Epithelial cell of proximal tubule (primary cell): ENCODE measurements around the gene ENO2. TPM values are rescaled to one million over a fixed set of nuclear protein-coding genes. Genes with fewer than 3 reads are reported as not detected.

Experiments
- DNase-seq: peaks from one replicate; pipeline ENCODE4 v3.0.0-alpha.2; 2011; ENCODE audit warnings: low read depth
- H3K4me3 ChIP-seq: 2 replicates; pipeline ENCODE4 v1.5.1; 2011; ENCODE audit warnings: low read depth, mild to moderate bottlenecking, low read length
- total RNA-seq: library from RNA; depleted of rRNA; stranded (reverse); fragments of >200 nt; gene quantifications from 2 replicates; pipeline ENCODE4 v1.2.3, GENCODE V29; 2015
- TF ChIP-seq, protein P1 (sequence below): conservative IDR thresholded peaks from 2 replicates; pipeline ENCODE4 v1.5.1; 2012; ENCODE audit warnings: low read depth, mild to moderate bottlenecking, low read length

The ENO2 gene
- total RNA-seq, 1 donor from 2014 or later, result 97.0 TPM

DNA sequence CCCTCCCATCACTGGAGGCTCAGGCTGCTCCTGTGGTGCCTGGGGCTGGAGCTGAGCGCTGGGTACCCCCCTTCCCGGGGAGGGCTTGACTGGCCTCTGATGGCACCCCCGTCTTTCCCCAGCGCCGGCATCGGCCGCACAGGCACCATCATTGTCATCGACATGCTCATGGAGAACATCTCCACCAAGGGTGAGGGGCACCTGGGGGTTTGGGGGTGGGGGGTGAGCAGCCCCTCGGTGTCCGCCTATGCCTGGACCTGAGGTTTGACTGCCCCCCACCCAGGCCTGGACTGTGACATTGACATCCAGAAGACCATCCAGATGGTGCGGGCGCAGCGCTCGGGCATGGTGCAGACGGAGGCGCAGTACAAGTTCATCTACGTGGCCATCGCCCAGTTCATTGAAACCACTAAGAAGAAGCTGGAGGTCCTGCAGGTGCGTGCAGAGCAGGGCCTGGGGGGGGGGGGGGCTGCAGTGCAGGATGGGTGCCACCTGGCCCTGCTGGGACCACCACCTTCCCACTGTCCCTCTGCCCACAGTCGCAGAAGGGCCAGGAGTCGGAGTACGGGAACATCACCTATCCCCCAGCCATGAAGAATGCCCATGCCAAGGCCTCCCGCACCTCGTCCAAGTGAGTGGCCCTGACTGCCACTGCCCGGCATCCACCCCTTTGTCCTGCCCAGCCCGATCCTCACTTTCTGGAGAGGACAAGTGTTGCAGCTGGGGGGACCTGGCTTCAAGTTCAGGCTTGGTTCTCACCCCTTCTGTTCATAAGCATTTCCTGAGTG, 45.6 kb downstream of the ENO2 start:
- no peak for DNase-seq
- H3K4me3 ChIP-seq, result no peak overlapping the region
- TF ChIP-seq, protein P1, sequence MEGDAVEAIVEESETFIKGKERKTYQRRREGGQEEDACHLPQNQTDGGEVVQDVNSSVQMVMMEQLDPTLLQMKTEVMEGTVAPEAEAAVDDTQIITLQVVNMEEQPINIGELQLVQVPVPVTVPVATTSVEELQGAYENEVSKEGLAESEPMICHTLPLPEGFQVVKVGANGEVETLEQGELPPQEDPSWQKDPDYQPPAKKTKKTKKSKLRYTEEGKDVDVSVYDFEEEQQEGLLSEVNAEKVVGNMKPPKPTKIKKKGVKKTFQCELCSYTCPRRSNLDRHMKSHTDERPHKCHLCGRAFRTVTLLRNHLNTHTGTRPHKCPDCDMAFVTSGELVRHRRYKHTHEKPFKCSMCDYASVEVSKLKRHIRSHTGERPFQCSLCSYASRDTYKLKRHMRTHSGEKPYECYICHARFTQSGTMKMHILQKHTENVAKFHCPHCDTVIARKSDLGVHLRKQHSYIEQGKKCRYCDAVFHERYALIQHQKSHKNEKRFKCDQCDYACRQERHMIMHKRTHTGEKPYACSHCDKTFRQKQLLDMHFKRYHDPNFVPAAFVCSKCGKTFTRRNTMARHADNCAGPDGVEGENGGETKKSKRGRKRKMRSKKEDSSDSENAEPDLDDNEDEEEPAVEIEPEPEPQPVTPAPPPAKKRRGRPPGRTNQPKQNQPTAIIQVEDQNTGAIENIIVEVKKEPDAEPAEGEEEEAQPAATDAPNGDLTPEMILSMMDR, result no peak

DNA sequence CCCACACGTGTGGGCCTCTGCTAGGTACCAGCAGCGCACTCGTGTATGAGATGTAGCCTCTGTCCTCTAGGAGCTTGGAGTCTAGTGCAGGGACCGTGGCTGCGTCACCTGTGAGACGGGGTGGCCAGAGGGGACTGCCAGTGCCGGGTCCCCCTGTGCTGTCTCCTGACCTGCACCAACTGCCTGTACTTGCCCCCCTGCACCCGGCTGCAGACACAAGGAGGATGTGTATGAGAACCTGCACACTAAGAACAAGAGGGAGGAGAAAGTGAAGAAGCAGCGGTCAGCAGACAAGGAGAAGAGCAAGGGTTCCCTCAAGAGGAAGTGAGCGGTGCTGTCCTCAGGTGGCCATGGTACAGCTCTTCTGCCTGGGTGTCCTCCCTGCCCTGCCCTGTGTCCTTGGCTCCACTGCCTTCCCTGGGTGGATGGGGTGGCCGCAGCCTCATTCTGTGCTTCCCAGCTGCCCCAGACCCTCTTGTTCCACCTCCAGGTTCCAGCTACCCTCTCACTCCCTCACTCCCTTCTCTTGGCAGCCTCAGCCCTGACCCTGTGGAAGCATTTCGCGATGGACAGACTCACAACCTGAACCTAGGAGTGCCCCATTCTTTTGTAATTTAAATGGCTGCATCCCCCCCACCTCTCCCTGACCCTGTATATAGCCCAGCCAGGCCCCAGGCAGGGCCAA, 46.4 kb downstream of the ENO2 start:
- TF ChIP-seq, protein P1, result peak; percentile 19
- no peak overlapping the region for H3K4me3 ChIP-seq
- no peak for DNase-seq

DNA sequence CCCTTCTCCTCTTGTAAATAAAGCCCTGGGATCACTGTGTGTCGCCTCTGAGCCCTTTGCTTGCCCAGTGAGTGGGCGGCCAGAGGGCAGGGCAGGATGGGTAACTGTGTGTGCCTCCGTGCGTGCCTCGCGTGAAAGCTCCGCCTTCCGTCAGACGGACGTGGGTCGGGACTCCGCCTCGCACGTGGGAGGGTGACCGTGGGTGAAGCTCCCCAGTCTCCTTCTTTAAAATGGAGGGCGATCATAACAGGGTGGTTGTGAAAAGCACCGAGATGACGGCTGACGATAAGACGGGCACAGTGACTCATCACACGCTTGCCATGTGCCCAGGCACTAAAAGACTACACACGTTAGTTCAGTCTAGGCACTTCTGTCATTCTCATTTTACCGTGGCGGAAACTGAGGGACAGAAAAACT, 46.9 kb downstream of the ENO2 start:
- TF ChIP-seq, protein P1, result no peak
- DNase-seq, result no peak
- H3K4me3 ChIP-seq, result no peak overlapping the region

DNA sequence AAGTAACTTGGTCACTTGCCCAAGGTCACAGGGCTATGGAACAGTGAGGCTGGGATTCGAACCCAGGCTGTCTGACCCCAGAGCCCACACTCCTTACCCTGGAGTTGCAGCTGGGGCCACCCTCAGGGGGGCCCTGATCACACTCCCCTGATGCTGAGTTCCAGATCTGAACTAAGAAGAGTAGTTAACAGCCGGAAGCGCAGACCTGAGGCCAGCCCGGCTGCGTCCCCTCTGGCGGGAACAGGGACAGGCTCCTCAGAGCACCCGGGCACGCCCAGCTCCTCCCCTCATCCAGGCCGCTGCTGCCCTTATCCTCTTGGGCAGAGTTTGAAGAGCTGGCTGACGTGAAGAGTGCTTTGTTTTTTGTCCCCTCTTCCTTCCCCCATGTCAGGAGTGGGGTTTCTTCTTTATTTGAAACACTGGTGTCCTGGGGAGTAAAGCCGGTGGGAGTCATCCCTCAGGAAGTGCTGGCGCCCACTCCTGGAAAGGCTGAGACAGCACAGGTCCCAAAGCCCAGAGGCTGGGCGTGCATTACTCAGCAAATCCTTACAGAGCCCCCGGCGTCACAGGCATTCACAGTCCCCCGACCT, 47.4 kb downstream of the ENO2 start:
- H3K4me3 ChIP-seq, result no peak overlapping the region
- TF ChIP-seq, protein P1, result peak; percentile 46
- no peak for DNase-seq

DNA sequence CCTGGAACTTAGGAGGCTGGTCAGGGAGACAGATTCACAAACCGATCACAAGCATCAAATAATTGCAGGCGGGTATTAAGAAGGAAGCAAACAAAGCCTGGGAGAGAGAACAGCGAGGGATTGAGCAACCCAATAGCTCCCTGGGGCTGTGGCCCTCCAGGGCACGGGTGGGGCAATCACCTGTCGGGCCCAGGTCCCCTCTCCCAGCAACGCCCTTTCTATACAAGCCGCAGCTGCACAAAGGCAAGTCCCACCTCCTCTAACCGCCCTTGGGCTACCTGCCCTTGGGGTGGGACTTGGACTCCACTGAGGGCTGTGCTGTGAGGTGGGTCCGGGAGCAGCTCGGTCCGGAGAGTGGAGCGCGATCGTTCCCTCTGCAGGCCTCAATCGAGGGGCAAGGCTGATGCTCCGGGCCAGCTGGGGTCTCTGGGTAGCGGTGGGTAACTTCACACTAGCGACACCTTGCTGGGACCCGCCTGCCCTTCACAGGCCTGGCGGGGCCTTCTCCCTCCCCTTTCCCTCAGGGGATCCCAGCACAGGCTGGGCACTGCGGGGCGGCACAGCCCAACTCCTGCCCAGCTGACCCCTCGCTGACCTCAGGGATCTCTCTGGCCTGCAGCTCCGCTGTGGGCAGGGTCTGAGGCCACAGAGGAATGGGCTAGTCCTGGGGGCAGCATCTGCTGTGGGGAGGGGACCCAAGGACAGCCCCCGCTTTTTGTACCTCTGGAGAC, 48.1 kb downstream of the ENO2 start:
- TF ChIP-seq, protein P1, result no peak
- H3K4me3 ChIP-seq, result no peak overlapping the region
- no peak for DNase-seq

DNA sequence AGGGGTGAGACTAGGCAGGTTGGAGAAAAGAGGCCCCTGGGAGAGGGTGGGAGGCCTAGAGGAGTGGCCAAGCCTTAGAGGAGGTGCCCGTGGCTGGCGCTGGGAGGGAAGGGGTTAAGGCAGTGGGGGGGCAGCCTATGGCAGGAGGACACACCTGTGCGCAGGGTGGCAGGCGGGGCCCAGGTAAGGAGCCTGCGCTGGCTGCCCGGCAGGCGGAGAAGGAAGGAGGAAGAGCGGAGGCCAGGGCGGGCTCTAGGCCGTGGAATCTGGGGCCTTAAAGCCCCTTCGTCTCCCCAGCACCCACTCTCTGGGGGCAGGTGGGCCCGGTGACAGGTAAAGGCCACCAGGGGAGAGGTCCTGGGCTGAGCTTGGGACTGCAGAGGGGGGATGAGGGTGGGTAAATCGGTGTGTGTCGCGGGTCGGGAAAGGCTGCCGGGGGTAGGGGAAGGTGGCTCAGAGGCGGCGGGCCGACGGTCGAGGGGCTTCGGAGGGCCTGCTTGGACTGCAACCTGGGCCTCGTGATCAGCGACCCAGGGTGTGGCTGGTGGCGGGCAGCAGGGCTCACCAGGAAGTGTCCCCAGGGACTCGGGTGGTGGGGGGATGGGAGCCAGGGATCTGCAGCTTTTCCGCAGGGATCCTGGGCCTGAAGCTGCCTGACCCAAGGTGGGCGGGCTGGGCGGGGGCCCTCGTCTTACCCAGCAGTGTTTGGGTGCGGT, 48.8 kb downstream of the ENO2 start:
- TF ChIP-seq, protein P1, result no peak
- H3K4me3 ChIP-seq, result peak overlapping the region; percentile 11
- no peak for DNase-seq
